ENCODE measurements around the gene ELF1. TPM values are rescaled to one million over a fixed set of nuclear protein-coding genes. Genes with fewer than 3 reads are reported as not detected.
"Not testable (repeated sequence)": the region's sequence is repeated elsewhere in the genome, so short reads cannot be mapped to it uniquely, and the experiment has no call there.

ELF1 gene
- 18.1 TPM for polyA plus RNA-seq (2013, experiment 1 of 2; ENCODE audit: insufficient read length)
- polyA plus RNA-seq (2013, experiment 2 of 2; ENCODE audit: insufficient read length), result 18.2 TPM

GRCh38 chr13:41019011-41019487, at the start of gene ELF1:
Gene ELF1 (minus strand): TSS chr13:41019316. CDS start chr13:40982054, 37,262 bp downstream.
- DNase-seq, result peak; percentile 54

GRCh38 chr13:41065078-41065477, 46.0 kb upstream of the ELF1 start:
- DNase-seq, result peak; percentile 35

DNA sequence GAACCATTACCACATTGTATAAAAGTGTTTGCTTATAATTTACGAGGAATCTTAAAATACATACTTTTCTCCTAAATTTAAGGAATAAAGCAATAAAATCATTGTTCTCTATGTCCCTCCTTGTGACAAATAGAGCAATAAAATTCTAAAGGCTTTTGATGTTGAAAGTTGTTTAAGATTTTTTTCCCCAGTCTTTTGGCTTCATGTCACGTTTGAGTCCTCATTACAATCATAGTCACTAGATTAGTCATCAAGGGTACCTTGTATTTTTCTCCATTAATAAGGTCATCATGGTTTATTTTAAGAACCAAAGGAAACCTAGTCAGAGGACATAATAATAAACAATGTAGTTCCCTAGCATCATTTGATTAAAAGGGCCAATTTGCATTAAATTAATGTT, 45.4 kb upstream of the ELF1 start:
- DNase-seq, result peak; percentile 77

DNA sequence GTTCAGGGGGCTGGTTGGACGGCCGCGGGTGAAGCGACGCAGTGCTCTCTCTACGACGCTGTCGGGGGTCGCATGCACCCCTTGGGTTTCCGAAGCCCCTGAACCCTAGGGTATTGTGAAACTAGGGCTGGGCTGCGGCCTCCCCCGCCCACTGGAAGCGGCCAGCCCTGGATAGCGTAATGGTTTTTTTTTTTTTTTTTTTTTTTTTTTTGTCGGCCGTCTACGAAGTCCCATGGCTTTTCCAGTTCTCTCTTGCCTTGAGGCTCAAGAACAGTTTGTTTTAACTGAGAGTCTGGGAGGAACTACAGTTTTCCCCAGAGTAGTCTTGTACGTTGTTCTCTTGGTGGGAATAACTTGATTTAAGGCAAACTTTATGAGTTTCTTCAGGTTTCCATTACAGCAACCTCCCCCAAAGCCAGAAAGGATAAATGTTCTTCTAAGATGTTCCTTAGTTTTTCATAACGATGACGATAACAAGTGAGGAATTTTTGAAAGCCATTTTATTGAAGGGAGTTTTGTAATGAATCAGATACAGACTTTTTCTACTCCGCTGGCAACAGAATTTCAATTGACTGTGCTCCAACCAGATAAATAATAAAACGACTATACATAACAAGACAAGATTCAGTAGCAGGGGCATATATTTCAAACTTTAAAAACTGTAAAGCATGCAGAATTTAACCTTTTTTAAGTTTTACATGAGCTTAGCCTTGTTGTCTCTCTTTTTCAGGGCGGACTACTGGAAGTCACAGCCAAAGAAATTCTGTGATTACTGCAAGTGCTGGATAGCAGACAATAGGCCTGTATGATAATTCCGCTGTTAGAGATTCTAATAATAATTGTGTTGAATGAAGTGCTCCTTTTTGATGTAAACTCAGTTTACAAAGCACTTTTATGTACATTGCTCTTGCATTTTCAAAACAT, 43.1 kb upstream of the ELF1 start:
- peak; percentile 63 for DNase-seq

DNA sequence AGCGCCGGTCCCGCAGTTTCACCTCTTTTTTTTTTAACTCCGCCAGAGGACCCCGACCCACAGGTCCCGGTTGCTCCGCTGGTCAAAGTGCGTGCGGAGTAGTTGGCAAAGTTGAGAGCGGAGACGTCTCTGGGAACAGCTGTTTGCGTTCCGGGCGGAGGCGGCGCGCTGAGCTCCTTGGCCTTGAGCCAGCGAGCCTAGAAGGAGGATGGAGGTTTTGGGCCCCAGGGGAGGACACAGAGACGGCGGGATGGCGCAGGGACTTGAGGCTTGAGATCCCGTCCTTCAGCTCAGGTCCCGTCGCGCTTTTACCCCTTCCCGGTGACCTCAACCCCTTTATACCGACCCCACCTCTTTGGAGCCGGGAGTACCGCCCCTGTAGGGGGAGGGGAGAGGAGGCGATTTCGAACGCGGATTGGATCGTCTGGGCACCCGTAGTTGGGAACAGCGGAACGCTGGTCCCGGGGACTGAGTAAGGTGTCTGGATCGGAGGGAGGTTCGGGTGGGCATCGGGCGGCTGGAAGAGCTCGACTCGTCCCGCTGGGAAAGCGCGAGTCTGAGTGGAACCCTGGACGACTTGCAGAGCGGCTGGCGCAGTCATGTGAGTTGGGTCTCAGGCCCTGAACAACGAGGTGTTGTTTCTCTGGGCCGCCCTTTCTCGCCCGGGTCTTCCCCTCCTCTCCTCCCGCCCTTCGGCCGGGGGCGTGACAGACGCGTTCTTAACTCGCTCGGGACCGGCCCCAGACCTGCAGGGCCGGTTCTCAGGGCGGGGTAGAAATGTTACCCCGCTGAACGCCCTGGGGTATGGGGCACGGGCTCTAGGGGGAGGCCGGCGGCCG, 42.2 kb upstream of the ELF1 start, which contains the start of gene WBP4:
Gene WBP4, plus strand, starts transcription at position 435 of the 839 bp plus-strand sequence. Its CDS starts 165 bp downstream, at position 600.
- DNase-seq, result peak; percentile 95

DNA sequence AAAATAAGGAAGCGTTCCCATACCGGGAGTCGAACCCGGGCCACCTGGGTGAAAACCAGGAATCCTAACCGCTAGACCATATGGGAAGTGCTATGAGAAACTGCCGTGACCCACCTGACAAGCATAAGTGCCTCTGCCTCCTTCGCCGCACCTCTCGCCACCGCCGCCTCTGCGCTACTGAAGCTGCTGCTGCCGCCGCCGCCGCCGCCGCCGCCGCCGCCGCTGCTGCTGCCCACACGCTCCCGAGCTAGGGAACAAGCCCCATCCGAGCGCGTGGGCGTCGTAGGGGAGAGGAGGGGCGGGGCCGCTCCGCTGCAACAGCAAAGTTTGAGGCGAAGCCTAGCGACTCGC, 41.6 kb upstream of the ELF1 start:
- peak; percentile 84 for DNase-seq

DNA sequence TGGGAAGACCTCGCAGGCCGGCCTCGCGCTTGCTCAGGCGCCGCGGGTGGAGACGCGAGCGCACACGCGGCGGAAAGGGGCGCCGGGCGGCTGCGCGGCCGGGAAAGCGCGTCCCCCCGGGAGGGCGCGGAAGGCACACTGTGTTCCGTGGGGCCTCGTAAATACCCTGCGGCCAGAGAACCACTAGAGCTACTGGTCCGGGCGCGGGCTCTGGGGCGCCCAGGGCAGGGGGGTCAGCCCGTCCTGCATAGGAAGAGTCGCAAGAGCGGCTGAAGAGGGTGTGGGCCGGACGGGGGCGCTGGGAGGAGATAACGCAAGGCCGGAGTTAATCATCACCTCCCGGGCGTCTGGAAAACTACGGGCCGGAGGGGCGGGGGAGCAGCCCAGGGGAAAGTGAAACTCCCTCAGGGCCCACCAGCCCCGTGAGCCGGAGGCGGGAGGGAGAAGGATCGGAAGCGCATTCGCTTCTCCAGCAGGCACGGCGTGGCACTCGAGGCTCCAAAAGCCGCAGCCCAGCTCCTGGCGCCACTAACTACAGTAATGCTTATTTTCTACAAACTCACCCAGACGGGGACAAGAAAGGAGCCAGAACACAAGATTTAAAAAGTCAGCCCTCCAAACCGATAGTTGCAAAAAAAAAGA, 41.1 kb upstream of the ELF1 start:
- peak; percentile 94 for DNase-seq

GRCh38 chr13:41059456-41060081, 40.5 kb upstream of the ELF1 start:
- no peak for DNase-seq

DNA sequence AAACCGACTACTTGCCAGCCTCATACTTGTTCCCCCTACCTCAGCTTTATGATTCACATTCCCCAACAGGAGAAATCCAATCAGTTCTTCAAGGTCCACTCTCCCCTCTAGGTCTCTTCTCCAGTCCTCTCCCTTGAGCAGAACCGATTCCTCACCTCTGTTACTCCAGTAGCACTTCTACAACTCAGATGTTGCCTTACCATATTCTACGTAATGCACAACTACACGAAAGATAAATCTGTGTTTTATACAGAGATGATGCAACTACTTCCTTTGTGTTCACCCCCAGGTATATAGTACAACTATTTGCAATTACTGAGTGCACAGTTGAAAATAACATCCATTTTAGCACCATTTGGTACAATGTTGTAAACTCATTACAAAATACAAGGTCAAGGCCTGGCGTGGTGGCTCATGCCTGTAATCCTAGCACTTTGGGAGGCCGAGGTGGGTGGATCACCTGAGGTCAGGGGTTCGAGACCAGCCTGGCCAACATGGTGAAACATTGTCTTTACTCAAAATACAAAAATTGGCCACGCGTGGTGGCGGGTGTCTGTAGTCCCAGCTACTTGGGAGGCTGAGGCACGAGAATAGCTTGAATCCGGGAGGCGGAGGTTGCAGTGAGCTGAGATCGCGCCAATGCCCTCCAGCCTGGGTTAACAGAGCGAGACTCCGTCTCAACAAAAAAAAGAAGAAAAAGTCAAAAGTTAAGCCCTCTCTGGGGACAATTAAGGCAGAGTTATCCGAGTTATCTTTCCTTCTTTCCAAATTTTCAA, 39.4 kb upstream of the ELF1 start:
- no peak for DNase-seq

- no peak for DNase-seq
Observed at GRCh38 chr13:41056826-41057711, 38.0 kb upstream of the ELF1 start.

DNA sequence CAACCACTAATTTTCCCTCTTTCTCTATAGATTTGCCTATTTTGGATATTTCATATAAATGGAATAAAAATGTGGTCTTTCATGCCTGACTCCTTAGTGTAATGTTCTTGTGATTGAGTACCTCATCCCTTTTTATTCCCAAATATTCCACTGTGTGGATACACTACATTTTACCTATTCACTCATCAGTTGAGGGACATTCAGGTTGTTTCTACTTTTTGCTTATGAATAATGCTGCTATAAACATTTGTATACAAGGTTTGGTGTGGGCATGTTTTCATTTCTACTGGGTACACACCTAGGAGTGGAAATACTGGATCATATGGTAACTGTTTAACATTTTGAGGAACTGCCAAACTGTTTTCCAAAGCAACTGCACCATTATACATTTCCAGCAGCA, 37.1 kb upstream of the ELF1 start:
- no peak for DNase-seq

- DNase-seq, result no peak
Observed at GRCh38 chr13:41054919-41055619, 36.0 kb upstream of the ELF1 start.

DNA sequence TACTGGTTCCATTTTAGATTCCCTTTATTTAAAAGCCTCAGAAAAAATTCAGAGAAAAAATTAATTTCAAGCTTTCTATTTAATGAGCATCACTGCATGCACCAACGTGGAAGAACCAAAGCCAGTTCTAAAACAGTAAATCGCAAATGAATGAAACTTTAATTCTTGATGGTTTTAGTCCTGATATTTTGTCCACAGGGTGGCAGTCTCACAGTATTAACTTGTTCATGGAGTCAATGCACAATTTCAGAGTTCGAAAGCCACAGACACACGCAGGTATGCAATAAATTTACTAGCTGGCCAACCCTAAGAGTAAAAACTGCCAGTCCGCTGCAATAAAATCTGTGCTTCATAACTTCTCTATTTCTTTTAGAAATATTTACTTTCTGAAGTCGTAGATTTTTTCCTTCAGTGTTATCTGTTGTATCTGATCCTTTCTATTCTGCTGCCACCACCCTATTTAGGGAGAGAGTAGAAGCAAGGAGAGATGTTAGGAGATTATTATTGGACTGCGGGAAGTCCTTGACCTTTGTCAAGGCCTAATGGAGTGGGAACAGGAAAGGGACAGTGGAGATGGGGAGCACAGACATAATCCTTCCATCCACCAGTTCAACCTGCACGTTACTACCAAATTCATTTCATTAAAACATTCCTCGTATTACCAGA, 35.2 kb upstream of the ELF1 start:
- DNase-seq, result peak; percentile 59

- DNase-seq, result no peak
Observed at GRCh38 chr13:41053384-41053826, 34.3 kb upstream of the ELF1 start.

GRCh38 chr13:41052441-41052840, 33.3 kb upstream of the ELF1 start:
- no peak for DNase-seq

GRCh38 chr13:41049480-41050440, 30.6 kb upstream of the ELF1 start:
- no peak for DNase-seq

DNA sequence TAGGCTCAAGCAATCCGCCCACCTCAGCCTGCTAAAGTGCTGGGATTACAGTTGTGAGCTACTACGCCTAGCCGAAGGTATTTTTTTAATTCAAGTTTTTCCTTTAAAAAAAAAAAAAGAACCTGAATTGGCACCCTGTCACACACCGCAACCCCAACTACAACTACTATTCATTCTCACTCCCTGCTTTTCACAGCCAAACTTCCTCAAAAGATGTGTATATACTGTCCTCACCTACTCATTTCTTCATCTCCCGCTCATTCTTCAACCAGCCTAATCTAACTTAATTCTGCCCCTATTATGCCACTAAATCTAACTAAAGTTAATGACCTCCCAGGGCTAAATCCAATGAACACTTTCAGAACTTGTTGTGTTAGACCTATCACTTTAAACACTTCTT, 29.5 kb upstream of the ELF1 start:
- no peak for DNase-seq

DNA sequence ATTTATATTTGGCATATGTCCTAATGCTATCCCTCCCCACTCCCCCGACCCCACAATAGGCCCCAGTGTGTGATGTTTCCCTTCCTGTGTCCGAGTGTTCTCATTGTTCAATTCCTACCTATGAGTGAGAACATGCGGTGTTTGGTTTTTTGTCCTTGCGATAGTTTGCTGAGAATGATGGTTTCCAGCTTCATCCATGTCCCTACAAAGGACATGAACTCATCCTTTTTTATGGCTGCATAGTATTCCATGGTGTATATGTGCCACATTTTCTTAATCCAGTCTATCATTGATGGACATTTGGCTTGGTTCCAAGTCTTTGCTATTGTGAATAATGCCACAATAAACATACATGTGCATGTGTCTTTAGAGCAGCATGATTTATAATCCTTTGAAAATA, 23.3 kb upstream of the ELF1 start:
- not testable (repeated sequence) for DNase-seq

Measured in fibroblast of skin of back (primary cell).